ENCODE measurements around the gene PPP6R2.

Gene PPP6R2, protein sequence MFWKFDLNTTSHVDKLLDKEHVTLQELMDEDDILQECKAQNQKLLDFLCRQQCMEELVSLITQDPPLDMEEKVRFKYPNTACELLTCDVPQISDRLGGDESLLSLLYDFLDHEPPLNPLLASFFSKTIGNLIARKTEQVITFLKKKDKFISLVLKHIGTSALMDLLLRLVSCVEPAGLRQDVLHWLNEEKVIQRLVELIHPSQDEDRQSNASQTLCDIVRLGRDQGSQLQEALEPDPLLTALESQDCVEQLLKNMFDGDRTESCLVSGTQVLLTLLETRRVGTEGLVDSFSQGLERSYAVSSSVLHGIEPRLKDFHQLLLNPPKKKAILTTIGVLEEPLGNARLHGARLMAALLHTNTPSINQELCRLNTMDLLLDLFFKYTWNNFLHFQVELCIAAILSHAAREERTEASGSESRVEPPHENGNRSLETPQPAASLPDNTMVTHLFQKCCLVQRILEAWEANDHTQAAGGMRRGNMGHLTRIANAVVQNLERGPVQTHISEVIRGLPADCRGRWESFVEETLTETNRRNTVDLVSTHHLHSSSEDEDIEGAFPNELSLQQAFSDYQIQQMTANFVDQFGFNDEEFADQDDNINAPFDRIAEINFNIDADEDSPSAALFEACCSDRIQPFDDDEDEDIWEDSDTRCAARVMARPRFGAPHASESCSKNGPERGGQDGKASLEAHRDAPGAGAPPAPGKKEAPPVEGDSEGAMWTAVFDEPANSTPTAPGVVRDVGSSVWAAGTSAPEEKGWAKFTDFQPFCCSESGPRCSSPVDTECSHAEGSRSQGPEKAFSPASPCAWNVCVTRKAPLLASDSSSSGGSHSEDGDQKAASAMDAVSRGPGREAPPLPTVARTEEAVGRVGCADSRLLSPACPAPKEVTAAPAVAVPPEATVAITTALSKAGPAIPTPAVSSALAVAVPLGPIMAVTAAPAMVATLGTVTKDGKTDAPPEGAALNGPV

DNA sequence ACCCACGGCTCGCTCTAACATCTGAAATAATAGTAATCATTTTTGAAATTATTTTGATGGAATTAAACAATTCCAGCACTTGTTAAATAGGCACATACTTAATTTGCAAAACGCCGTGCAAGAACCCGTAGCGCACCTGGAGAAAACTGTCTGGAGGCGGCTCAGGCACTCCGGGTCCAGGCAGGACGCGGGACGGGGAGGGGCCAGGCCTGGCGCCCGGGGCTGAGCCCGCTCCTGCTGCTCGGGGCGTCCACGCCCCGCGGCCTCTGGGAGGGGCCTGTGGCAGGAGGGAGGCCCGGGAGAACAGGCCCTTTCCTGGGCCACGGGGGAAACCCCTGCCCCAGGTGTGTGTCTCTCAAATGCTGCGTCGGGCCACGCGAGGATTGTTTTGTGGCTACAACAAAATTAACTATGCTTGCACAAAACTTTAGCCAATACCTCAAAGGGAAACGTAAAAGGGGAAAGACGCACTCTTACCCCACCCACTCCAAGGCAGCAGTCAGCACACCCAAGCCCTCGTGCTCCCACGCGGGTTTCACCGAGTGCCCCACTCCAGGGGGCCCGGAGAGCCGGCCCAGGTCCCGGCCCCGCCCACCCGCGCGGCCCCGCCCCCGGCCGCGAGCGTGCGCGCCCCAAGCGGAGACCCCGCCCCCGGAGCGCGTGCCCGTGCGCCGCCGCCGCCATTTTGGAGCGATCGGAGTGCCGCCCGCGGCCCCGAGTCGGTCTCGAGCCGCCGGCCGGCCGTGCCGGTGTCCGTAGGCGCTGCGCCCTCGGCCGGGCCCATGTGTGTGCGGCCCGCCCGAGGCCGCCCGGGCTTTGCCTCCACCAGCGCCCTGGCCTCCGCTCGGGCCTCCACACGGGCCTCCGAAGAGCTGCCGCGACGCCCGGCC is at the start of gene PPP6R2:
TSS of gene PPP6R2 (plus strand) at position 677 of the 890 bp plus-strand sequence. CDS start 50,582 bp downstream, outside the sequence.
- peak; percentile 83 for DNase-seq (ENCODE audit: low spot score)

DNA sequence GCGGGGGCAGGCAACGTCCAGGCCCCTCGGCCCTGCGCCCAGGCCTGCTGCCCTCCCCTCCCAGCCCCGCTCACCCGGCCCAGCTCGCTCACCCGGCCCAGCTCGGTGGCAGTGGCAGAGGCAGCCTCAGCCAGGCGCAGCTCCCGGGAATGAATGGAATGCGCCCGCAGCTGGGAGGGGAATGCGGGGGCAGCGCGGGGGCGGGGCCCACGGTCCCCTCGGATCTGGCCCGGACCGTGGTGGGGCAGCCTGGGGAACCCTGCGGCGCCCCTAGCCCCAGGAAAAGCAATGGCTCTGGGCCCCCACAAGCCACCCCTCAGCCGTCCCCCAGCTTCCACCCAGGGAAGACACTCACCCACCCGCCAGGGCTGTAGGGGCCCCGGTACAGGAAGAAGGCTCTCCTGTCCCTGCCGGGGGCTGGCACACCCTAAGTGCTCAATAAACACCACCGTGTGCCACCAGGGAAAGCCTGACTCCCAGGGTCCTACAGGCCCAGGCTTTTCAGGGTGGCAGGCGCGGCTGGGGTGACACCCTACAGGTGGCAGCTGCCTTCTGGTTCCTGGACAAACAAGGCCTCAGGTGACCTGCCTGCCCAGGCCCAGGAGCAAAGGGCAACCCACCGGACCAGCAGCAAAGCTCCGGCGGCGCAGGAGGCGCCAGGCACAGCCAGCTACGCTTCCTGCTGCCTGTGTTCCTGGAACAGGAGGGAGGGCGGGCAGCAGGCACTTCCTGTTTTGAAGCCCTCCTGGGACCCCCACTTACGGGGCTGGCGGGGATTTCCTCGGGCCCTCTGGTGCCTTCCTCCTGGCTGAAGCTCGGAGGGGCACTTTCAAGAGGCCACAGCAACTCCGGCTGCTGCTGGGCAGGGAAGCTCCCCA is 49.4 kb upstream of the PPP6R2 start:
- no peak for DNase-seq (ENCODE audit: low spot score)

DNA sequence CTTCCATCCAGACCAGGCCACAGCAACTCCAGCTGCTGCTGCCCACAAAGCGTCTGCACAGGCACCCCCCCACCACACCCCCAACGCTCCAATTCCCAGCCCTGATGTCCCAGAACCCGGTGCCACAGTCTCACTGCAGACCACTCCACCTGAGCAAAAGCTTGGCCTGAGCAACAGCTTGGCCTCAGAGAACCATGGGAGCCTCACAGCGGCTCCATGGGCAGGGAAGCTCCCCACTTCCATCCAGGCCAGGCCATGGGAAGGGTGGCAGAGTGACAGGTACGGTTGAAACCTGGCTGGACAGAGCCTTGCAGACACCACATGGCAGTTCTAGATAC is 48.8 kb upstream of the PPP6R2 start:
- DNase-seq (ENCODE audit: low spot score), result no peak

DNA sequence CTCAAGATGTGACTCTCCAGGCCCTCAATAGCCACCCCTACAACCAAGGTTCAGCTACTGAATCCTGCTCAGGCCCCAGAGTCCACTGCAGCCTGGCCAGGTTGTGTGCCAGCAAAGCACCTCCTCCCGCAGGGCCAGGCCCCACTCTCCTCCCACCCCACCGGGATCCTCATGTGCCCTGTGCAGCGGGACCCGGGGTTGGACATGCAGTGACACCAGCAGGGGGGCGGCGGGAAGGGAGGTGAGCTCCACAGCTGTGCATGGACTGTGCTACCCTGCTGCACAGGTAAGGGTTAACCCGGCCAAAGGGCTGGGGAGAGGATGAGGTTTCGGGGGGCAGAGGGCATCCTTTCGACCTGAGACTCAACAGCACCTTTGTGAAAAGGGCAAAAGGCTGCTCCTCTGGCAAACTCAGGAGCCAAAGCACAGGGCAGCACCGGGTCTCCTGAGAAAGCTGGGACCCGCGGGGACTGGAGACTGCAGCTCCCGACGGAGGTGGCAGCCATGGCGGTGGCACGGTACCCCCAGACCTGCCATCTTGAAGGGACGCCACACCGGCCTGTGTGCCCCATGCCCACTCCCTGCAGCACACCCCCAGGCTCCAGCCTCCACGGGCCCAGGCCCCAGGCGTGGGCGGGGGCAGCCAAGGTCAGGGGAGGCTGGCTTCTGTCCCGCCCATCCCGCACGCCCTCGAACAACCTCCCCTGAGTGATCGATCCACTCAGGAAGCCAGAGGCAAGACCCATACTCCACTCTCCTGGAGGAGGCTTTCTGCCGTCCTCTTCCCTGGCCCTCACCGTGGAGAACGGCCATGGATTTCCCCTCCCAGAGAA is 46.3 kb upstream of the PPP6R2 start:
- DNase-seq (ENCODE audit: low spot score), result no peak

DNA sequence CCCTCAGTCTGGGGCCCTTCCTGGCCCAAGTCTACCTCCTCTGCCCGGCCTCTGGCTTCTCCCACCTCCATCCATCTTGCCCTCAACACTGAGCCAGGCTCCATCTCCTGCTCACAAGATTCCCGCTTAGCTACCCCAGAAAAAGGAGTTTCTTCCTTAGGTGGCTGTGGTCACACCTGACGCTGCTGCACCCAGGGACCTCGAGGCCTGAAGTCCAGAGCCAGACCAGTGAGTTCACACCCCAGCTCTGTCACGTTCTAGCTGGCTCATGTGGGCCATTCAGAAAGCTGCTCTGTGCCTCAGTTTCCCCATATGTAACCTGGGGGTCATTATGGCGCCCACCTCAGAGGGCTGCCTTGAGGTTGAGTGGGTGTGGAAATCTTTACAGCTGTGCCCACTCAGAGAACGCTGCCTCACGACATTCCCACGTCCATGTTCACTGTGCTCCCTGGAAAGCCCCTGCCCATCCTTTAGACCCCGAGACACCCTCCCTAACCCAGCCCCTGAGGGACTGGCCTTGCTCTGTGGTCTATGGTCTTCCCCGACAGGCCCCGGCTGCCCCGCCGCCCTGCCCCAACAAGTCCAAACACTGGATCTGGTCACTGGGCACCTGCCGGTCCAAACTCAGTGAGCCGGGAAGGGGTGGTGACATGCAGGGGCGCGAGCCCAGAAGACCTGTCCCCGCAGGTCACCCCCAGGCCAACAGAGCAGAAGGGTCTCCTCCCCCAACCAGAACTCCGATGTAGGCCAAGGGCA is 45.4 kb upstream of the PPP6R2 start:
- no peak for DNase-seq (ENCODE audit: low spot score)

DNA sequence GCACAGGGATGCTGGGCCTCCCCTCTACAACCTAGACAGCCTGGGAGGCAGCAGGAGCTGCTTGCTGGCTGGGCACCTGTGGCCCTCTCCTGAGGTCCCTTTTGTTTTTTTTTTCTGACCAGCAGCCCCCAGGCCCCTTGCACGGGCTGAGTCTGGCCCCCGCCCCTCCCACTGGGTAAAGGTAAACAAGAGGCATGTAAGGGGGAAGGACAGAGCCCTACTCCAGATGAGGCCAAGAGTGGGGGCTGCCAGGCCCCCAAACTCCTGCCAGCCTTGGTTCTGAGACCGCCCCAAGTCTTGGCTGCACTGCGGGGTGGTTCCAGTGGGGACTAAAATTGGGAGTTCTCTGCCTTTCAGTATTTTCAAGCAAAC is 44.9 kb upstream of the PPP6R2 start:
- no peak for DNase-seq (ENCODE audit: low spot score)

DNA sequence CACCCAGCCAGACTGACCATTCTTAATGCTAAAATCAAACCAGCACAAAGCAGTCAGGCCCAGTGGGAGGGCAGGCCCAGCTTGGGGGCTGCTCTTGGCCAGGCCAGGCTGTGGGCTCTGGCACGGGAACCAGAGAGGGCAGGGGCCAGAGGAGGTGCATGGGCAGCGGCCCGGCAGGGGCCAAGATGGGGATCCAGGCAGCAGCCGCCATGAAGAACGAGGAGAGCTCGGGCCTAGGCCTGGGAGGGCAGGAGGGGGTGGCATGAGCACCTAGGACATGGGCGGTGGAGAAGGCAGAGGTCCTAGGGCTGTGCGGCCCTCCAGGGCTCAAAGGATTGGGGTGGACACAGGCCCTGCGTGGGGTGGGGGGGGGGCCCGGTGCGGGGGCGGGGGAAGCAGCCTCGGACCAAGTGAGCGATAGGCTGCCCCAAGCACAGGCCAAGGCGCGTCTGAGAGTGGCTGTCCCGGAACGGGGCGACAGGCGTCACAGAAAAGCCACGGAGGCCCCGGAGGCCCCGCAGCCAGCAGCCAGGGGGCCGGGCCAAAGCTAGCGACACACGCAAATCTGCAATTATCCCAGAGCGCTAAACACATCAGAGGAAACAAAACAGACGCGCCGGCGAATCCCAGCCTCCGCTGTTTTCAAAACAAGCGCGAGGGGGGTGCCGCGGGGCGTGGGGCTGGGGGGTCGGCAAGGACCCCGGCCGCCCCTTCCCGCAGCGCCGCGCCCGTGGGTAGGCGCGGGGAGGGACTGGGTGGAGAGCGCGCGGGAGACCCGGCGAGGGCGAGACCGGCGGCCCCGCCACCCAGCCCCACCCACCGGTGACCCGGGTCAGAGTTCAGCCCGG is 44.0 kb upstream of the PPP6R2 start:
- DNase-seq (ENCODE audit: low spot score), result no peak

DNA sequence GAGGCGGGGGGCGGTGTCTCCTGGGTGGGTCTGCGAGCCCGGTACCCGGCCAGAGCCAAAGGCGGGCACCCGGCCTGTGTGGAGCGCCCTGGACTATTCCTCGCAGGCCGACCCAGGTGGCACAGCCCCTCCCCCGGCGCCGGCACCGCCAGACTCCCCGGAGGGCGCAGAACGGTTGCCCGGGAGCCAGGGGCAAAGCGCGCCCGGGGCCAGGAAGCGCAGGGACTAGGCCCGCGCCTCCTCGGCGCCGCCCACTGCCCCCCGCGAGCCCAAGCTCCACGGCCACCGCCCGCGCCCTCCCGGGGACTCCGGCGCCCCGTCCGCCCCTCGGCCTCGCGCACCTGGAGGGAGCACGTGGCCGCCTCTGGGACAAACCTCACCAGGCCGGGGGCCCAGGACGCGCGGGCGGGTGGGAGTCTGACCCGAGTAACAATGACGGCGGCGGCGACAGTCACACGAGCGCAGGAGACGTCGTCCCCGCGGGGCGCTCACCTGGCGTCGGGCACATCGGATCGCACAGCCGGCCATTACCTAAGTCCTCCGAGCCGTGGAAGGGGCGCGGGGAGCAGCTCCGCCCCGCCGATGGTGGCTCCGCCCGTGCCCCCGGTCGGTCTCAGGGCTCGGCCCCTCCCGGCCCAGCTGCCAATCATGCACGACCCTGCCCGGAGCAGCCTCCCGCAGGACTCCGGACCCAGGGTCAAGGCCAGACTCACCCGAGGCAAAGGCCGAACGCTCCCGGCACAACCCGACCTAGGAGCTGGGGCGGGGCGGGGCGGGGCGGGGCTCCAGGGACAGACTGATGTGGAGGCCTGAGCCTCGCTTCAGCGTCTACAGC is 43.1 kb upstream of the PPP6R2 start:
- DNase-seq (ENCODE audit: low spot score), result no peak

DNA sequence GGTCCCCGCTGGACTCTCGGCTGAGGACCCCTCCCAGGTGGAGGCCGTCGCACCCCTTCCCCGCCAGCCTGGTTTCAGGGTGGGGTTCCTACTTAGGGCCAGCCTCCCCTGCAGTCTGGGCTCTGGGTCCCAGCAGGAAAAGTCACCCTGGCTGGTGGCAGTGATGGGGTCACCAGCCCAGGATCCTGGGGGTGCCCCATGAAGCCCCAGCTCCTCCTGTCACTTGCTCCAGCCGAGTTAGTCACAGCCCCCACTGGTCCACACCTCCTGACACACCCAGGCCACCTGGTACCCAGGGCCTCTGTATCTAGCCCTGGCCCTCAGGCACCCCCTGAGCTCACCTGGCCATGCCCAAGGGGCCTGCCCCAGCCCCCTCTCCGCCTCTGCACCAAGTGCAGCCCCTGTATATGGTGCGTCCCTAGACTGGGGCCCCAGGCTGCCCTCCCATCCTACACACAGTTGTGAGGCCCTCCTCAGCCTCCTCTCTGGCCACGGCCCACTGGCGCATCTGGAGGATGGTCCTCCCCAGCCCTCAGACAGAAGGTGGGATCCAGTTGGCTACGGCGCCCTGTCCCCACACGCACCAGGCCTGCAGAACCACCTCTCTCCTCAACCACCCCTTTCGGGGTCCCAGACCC is 42.4 kb upstream of the PPP6R2 start:
- DNase-seq (ENCODE audit: low spot score), result no peak

DNA sequence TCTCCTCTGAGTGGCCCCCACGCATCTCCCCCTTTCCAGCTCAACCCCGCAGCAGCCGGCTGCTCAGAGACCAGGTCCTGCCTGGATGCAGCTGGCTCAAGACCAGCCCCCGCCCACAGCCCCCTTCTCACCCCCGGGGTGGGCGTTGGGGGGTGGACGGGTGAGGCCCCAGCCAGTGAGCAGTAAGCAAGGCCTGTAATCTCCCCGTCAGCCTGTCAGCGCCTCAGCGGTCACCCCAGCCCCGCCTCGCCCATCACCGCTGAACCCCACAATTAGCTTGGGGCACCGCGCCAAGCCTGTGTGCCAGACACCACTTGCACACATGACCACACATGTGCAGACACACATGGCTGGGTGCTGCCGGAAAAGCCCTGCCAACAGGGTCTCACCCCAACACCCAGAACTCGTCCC is 41.5 kb upstream of the PPP6R2 start:
- DNase-seq (ENCODE audit: low spot score), result no peak

DNA sequence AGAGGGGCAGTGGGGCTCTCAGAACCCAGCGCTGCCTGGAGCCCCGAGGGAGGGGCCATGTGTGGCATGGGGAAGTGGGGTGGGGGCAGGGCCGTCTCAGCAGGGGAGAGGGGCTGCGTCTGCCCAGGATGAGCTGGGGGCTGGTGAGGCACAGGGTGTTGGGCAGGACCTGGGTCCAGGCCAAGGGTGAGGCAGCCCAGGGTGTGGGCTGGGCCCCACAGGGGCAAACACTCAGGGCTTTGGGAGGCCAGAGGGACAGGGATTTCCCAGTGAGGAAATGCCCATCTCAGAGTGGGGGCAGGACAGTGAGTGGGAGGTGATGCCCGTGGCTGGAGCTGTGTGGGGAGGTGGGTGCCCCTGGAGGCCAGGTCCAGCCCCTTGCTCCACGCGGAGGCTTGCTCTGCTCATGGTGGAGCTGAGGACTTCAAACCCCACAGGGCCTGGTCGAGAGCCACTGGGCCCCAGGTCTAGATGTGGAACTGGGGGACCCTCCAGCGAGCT is 41.0 kb upstream of the PPP6R2 start:
- no peak for DNase-seq (ENCODE audit: low spot score)

DNA sequence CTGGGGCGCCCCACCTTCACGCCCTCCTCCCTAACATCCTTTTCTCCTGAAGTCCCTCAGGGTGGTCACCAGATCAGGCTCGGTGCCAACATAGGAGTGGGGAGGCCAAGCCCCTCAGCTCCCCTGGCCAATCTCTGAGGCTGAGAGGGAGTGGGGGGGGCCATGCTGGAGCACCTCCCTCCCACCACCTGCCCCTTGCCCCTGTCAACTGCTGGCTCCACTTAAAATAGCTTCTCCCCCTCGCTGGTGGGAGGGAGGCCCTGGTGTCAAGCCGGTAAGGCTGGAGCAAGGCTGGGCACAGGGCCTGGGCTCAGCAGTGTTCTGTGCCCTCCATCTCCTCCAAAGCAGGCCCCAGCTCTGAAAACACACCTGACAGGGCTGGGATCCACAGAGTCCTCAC is 40.6 kb upstream of the PPP6R2 start:
- DNase-seq (ENCODE audit: low spot score), result no peak

DNA sequence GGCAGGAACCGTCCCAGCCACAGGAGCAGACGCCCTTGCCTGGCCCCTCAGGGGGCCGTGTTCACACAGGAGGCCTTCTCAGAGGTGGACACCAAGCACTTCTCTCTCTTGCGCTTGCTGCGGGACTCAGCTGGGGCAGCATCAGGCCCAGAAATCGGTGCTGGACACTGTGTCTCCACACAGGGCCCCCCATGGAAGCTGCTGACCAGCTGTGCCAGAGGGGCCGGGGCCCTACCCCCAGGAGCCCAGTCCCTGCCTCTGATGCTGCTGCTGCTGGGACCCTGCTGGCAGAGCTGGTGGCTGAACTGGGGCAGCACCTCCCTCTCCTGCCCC is 39.6 kb upstream of the PPP6R2 start:
- no peak for DNase-seq (ENCODE audit: low spot score)

DNA sequence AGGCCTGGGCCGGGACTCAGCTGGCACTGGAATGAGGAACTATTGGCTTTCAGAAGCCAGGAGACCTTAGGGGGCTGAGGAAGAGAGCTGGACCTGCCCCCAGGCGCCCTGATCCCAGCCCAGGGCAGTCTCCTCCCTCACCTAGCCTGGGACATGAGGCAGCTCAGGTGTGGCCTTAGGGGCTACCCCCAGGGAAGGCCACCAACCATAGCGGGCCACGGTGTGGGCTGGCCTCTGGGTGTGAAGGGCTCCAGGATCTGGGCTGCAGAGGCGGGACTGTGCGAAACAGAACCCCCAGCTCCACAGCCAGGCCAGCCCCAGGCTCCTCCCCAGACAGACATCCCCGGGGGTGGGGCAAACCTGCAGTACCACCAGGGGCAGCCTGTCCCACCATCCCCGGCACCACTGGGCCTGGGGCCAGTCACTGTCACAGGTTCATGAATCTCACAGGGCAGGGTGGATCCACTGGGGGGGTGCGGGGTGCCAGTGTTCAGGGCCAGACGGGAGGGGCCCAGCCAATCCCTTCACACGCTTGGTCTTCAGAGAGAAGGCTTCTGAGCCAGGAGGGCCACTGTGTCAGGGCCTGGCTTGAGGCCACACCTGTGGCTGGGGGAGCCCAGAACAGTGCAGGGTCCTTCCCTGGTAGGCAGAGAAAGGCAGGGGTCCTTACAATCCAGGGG is 39.1 kb upstream of the PPP6R2 start:
- DNase-seq (ENCODE audit: low spot score), result no peak

DNA sequence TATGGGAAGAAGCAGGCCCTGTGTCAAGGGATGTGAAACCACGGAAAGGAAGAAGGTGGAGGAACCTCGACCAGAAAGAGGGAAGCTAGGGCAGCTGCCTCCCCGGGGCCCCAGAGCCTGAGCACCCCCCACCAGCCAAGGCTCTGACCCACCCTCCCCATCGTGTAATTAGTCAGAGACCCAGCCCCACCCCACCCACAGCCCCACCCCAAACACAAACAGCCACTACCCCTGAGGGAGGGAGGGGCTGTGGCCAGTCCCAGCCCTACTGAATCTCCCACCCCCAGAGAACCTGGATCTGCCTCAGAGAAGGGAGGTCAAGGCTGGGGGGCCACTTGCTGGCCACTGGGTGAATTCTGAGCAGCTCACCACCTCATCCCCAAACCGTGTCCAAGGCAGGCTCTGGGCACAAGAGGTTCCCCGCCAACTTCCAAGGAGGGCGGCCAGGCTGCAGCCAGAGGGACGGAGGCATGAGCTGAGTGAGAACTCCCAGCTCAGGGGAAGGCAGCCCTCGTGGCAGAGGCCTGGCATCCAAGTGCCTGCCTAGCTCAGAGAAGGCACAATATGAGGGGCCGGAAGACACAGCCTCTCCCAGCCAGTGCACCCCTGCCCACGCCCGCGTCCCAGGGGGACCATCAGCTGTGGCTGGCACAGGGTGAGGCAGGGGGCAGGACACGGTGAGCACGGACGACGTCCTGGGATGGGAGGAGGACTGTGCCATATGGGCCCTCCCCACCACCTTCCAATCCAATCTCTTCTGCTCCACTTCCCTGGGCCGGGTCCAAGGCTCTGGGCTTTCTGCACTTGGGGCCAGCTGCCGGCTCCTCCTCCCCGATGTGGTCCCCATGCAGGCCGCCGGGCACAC is 38.4 kb upstream of the PPP6R2 start:
- no peak for DNase-seq (ENCODE audit: low spot score)

Data from hematopoietic multipotent progenitor cell treated with erythropoietin and hydrocortisone succinate and interleukin-3 and kit ligand, for 15 days (in vitro differentiated cells).